Measurements from ENCODE around the gene ICA1.
A peak's percentile ranks its signal among the peaks of the same experiment; 100 is the strongest.

The ICA1 gene

GRCh38 chr7:8134089-8134733 lies 127.8 kb downstream of the ICA1 start:
- TF ChIP-seq CTCF (IDR thresholded peaks at IDR 0.05; ENCODE audit: insufficient read depth, low read depth, low read length, missing control alignments) = no peak
- H3K4me3 ChIP-seq (ENCODE audit: low read length) = no peak overlapping the region
- DNase-seq (ENCODE audit: low read depth) = peak; percentile 36

GRCh38 chr7:8133188-8133848 lies 128.6 kb downstream of the ICA1 start:
- TF ChIP-seq CTCF (IDR thresholded peaks at IDR 0.05; ENCODE audit: insufficient read depth, low read depth, low read length, missing control alignments) = no peak
- no peak overlapping the region for H3K4me3 ChIP-seq (ENCODE audit: low read length)
- DNase-seq (ENCODE audit: low read depth) = no peak

GRCh38 chr7:8131694-8132605 lies 130.0 kb downstream of the ICA1 start:
- no peak overlapping the region for H3K4me3 ChIP-seq (ENCODE audit: low read length)
- TF ChIP-seq CTCF (IDR thresholded peaks at IDR 0.05; ENCODE audit: insufficient read depth, low read depth, low read length, missing control alignments) = no peak
- peak; percentile 17 for DNase-seq (ENCODE audit: low read depth)

- TF ChIP-seq CTCF (IDR thresholded peaks at IDR 0.05; ENCODE audit: insufficient read depth, low read depth, low read length, missing control alignments) = no peak
- no peak for DNase-seq (ENCODE audit: low read depth)
- H3K4me3 ChIP-seq (ENCODE audit: low read length) = no peak overlapping the region
These were observed 131.3 kb downstream of the ICA1 start for GRCh38 chr7:8130663-8131062.

- no peak for TF ChIP-seq CTCF (IDR thresholded peaks at IDR 0.05; ENCODE audit: insufficient read depth, low read depth, low read length, missing control alignments)
- no peak for DNase-seq (ENCODE audit: low read depth)
These were observed 132.7 kb downstream of the ICA1 start for GRCh38 chr7:8129318-8129659.

GRCh38 chr7:8128449-8129317 lies 133.3 kb downstream of the ICA1 start:
- DNase-seq (ENCODE audit: low read depth) = no peak
- no peak for TF ChIP-seq CTCF (IDR thresholded peaks at IDR 0.05; ENCODE audit: insufficient read depth, low read depth, low read length, missing control alignments)
- H3K4me3 ChIP-seq (ENCODE audit: low read length) = no peak overlapping the region

More at GRCh38 chr7:8129318-8129659, 132.7 kb downstream of the ICA1 start:
- H3K4me3 ChIP-seq (ENCODE audit: low read length) = no peak overlapping the region

All from epithelial cell of esophagus (primary cell).